ENCODE measurements around the gene CHEK1. TPM values are rescaled to one million over a fixed set of nuclear protein-coding genes. Genes with fewer than 3 reads are reported as not detected.
A peak's percentile ranks its signal among the peaks of the same experiment; 100 is the strongest.
"Not testable (repeated sequence)": the region's sequence is repeated elsewhere in the genome, so short reads cannot be mapped to it uniquely, and the experiment has no call there.

Gene CHEK1
- total RNA-seq: 10 to 100 TPM in 1 of 2 donors, 1 to 10 TPM in 1; 7.9 to 16.0 TPM
- total RNA-seq: 6.1 to 9.2 reads per million in 2 donors

DNA sequence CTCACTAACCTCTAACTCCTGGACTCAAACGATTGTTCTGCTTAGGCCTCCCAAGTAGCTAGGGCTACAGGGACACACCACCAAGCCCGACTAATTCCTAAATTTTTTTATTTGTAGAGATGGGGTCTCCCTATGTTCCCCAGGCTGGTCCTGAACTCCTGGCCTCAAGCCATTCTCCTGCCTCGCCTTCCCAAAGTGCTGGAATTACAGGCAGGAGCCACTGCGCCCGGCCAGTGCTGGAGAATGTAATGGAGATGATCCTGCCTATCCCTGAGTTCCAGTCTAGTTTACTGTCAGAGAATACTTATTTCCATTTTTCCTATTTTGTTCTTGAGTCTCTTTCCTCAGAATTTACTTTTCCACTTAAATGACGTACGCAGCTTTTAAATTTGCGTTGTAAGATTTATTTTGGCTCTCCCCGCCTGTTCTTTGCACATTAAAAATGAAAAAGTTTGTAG, at the start of gene CHEK1:
CHEK1 (plus strand) TSS at position 408 of the 458 bp plus-strand sequence. CDS start 1,606 bp downstream, outside the sequence.
- ATAC-seq: no peak
- Mint-ChIP-seq H3K36me3 (ENCODE audit: low read depth) (peaks cover 2% of the 10 kb centered on the region), H3K4me1 (peaks cover 24% of the 10 kb centered on the region), H3K27ac (peak within 1 kb of the TSS; percentile 99), H3K4me3 (peak within 1 kb of the TSS; percentile 100), H3K27me3 (no peaks in the 10 kb centered on the region)
- DNase-seq: no peak
- H3K9me3 ChIP-seq (ENCODE audit: control insufficient read depth, low read length, poor library complexity, severe bottlenecking): no peaks in the 10 kb centered on the region

DNA sequence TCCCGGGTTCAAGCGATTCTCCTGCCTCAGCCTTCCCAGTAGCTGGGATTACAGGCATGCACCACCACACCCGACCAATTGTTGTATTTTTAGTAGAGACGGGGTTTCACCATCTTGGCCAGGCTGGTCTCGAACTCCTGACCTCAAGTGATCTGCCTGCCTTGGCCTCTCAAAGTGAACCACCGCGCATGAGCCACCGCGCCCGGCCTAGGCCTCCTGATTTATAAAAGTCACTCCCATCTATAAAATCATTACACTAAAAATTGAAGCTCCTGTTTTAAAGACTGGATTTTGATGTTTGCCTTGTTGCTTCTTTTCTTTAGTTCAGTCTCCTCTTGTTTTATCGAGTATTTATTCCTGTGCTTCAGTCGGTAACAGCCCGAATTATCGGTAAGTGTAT, 47.8 kb upstream of the CHEK1 start:
- H3K36me3 Mint-ChIP-seq (ENCODE audit: low read depth); H3K27ac Mint-ChIP-seq; DNase-seq; ATAC-seq; H3K9me3 ChIP-seq (ENCODE audit: control insufficient read depth, low read length, poor library complexity, severe bottlenecking); H3K4me1 Mint-ChIP-seq; H3K4me3 Mint-ChIP-seq; H3K27me3 Mint-ChIP-seq: not testable (repeated sequence)

DNA sequence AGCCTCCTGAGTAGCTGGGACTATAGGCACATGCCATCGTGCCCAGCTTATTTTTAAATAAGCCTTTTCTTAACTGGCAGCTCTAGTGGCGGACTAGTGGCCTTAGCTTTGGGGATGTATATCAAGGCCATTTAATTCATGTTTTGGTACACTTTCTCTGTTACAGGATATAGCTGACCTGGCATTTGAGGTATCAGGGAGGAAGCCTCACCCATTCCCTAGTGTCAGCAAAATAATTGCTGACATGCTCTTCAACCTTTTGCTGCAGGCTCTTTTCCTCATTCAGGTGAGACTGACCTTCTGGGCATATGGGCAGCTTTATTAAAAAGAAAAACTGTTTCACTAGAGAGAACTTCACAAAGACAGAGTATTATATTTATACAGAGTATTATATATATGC, 46.2 kb upstream of the CHEK1 start:
- no peak for ATAC-seq

GRCh38 chr11:125579811-125580210, 45.2 kb upstream of the CHEK1 start:
- DNase-seq: no peak
- no peak overlapping the region for H3K4me3 Mint-ChIP-seq

More for the DNA sequence above, 46.2 kb upstream of the CHEK1 start:
- H3K4me3 Mint-ChIP-seq: no peak overlapping the region
- H3K4me1 Mint-ChIP-seq: peaks cover 2% of the 10 kb centered on the region
- no peak for DNase-seq
- H3K36me3 Mint-ChIP-seq (ENCODE audit: low read depth): peaks cover 10% of the 10 kb centered on the region
- no peak overlapping the region for H3K27ac Mint-ChIP-seq
- no peaks in the 10 kb centered on the region for H3K27me3 Mint-ChIP-seq
- H3K9me3 ChIP-seq (ENCODE audit: control insufficient read depth, low read length, poor library complexity, severe bottlenecking): no peaks in the 10 kb centered on the region

GRCh38 chr11:125583496-125583895, 41.5 kb upstream of the CHEK1 start:
- Mint-ChIP-seq H3K4me1 (peaks cover 4% of the 10 kb centered on the region), H3K36me3 (ENCODE audit: low read depth) (peaks cover 10% of the 10 kb centered on the region)
- DNase-seq: no peak

More at GRCh38 chr11:125579811-125580210, 45.2 kb upstream of the CHEK1 start:
- H3K27ac Mint-ChIP-seq: peak overlapping the region; percentile 9
- no peaks in the 10 kb centered on the region for H3K9me3 ChIP-seq (ENCODE audit: control insufficient read depth, low read length, poor library complexity, severe bottlenecking)
- H3K36me3 Mint-ChIP-seq (ENCODE audit: low read depth): peaks cover 12% of the 10 kb centered on the region
- peaks cover 2% of the 10 kb centered on the region for H3K4me1 Mint-ChIP-seq
- no peak for ATAC-seq
- no peaks in the 10 kb centered on the region for H3K27me3 Mint-ChIP-seq

GRCh38 chr11:125585487-125585886, 39.5 kb upstream of the CHEK1 start:
- peaks cover 8% of the 10 kb centered on the region for H3K36me3 Mint-ChIP-seq (ENCODE audit: low read depth)
- ATAC-seq: no peak
- H3K27ac Mint-ChIP-seq: peak overlapping the region; percentile 51

More at GRCh38 chr11:125583496-125583895, 41.5 kb upstream of the CHEK1 start:
- Mint-ChIP-seq H3K27ac (peak overlapping the region; percentile 57), H3K27me3 (no peaks in the 10 kb centered on the region), H3K4me3 (no peak overlapping the region)
- no peaks in the 10 kb centered on the region for H3K9me3 ChIP-seq (ENCODE audit: control insufficient read depth, low read length, poor library complexity, severe bottlenecking)
- no peak for ATAC-seq

GRCh38 chr11:125586623-125587022, 38.3 kb upstream of the CHEK1 start:
- peaks cover 6% of the 10 kb centered on the region for H3K4me1 Mint-ChIP-seq
- H3K4me3 Mint-ChIP-seq: no peak overlapping the region
- ATAC-seq (no peak), DNase-seq (no peak)
- H3K9me3 ChIP-seq (ENCODE audit: control insufficient read depth, low read length, poor library complexity, severe bottlenecking): no peaks in the 10 kb centered on the region
- H3K27me3 Mint-ChIP-seq: no peaks in the 10 kb centered on the region
- peaks cover 8% of the 10 kb centered on the region for H3K36me3 Mint-ChIP-seq (ENCODE audit: low read depth)
- peak overlapping the region; percentile 32 for H3K27ac Mint-ChIP-seq

More at GRCh38 chr11:125585487-125585886, 39.5 kb upstream of the CHEK1 start:
- no peaks in the 10 kb centered on the region for H3K27me3 Mint-ChIP-seq
- no peaks in the 10 kb centered on the region for H3K9me3 ChIP-seq (ENCODE audit: control insufficient read depth, low read length, poor library complexity, severe bottlenecking)
- no peak overlapping the region for H3K4me3 Mint-ChIP-seq
- H3K4me1 Mint-ChIP-seq: peaks cover 2% of the 10 kb centered on the region
- DNase-seq: no peak

DNA sequence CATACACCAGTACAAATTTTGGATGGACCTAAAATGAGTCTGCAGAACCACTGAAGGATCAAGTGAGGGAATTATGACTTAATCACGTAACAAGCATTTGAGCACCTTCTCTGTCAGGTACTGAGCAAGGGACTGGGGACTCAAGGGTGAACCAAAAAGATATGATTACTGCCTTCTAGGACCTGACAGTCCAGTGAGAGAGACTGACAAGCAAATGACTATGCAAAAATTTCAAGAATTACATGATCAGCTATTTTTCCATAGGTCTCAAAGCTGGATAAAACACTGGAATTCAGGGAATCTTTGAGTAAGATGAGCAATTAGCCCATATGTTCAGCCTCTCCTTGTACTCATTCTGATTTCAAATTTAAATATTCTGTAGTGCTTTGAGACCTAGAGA, 37.5 kb upstream of the CHEK1 start:
- Mint-ChIP-seq H3K4me3 (no peak overlapping the region), H3K27me3 (no peaks in the 10 kb centered on the region), H3K4me1 (peaks cover 11% of the 10 kb centered on the region), H3K27ac (no peak overlapping the region), H3K36me3 (ENCODE audit: low read depth) (peaks cover 10% of the 10 kb centered on the region)
- DNase-seq: no peak
- no peaks in the 10 kb centered on the region for H3K9me3 ChIP-seq (ENCODE audit: control insufficient read depth, low read length, poor library complexity, severe bottlenecking)
- ATAC-seq: no peak

GRCh38 chr11:125588505-125588904, 36.5 kb upstream of the CHEK1 start:
- H3K4me3 Mint-ChIP-seq: no peak overlapping the region
- H3K27ac Mint-ChIP-seq: peak overlapping the region; percentile 65
- peaks cover 10% of the 10 kb centered on the region for H3K36me3 Mint-ChIP-seq (ENCODE audit: low read depth)
- ATAC-seq (no peak), DNase-seq (no peak)
- no peaks in the 10 kb centered on the region for H3K9me3 ChIP-seq (ENCODE audit: control insufficient read depth, low read length, poor library complexity, severe bottlenecking)
- peaks cover 21% of the 10 kb centered on the region for H3K4me1 Mint-ChIP-seq
- no peaks in the 10 kb centered on the region for H3K27me3 Mint-ChIP-seq

GRCh38 chr11:125591649-125592304, 33.2 kb upstream of the CHEK1 start:
- Mint-ChIP-seq H3K4me1 (peaks cover 44% of the 10 kb centered on the region), H3K27me3 (no peaks in the 10 kb centered on the region), H3K4me3 (peak overlapping the region; percentile 99), H3K36me3 (ENCODE audit: low read depth) (peaks cover 6% of the 10 kb centered on the region), H3K27ac (peak overlapping the region; percentile 99)
- no peaks in the 10 kb centered on the region for H3K9me3 ChIP-seq (ENCODE audit: control insufficient read depth, low read length, poor library complexity, severe bottlenecking)
- ATAC-seq (peak; percentile 23), DNase-seq (peak; percentile 21 to 25 (median 22))

GRCh38 chr11:125592305-125593113, 32.5 kb upstream of the CHEK1 start, which contains the start of gene STT3A:
STT3A (plus strand) TSS chr11:125592852; CDS start chr11:125595916, 3,064 bp downstream.
- H3K27me3 Mint-ChIP-seq: no peaks in the 10 kb centered on the region
- peak within 1 kb of the TSS; percentile 99 for H3K27ac Mint-ChIP-seq
- peaks cover 6% of the 10 kb centered on the region for H3K36me3 Mint-ChIP-seq (ENCODE audit: low read depth)
- no peaks in the 10 kb centered on the region for H3K9me3 ChIP-seq (ENCODE audit: control insufficient read depth, low read length, poor library complexity, severe bottlenecking)
- DNase-seq (peak; percentile 89 to 97 (median 94)), ATAC-seq (peak; percentile 94)
- H3K4me1 Mint-ChIP-seq: peaks cover 46% of the 10 kb centered on the region
- peak within 1 kb of the TSS; percentile 99 for H3K4me3 Mint-ChIP-seq

DNA sequence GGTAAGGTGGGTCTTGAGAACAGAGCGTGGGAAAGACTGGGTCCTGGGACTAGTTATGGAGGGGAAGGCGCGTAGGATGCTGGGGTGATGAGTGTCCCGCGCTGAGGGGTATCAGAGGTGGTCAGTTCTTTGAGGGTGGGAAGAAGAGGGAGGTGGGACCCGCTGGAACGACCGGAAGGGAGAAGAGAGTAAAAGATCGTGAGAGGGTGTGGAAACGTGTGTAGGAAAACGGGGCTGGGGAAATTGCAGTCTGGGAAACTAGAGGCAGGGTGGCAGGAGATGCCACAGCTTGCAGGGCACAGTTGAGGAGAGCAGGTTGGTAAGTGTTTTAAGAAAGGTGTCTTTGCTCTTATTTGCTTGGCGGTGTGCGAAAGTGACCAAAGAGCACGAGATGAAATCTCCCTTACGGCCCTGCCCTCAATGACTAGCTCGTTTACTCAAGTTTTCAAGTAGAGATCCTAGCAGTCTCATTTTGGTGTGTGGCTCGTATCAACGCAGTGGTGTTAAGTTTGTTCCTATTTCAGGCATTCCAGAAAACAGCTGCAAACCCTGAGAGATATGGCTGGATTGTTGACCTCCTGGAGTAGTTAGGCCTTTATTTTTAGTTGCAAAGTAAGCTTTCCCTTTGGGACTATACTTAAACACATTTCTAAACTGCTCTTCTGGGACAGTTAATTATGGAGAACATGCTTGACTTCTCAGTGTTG, 31.7 kb upstream of the CHEK1 start:
- ATAC-seq: no peak
- Mint-ChIP-seq H3K27ac (peak overlapping the region; percentile 99), H3K4me1 (peaks cover 45% of the 10 kb centered on the region), H3K27me3 (no peaks in the 10 kb centered on the region), H3K4me3 (peak overlapping the region; percentile 99), H3K36me3 (ENCODE audit: low read depth) (peaks cover 6% of the 10 kb centered on the region)
- DNase-seq: no peak
- no peaks in the 10 kb centered on the region for H3K9me3 ChIP-seq (ENCODE audit: control insufficient read depth, low read length, poor library complexity, severe bottlenecking)

DNA sequence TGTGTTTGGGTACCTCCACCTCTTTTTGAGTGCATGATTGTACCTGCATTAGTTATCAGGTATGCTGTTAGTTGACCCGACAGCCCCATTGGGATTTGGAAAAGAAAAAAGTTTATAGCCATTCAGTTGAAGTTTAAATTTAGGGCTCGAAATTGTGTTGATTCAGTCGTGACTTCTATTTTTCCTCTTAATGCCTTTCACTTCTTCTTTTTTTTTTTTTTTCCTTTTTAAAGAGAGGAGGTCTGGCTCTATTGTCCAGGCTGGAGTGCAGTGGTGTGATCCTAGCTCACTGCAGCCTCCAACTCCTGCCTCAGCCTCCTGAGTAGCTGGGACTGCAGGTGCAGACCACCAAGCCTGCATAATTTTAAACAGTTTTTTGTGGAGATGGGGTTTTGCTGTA, 30.0 kb upstream of the CHEK1 start:
- ATAC-seq (no peak), DNase-seq (no peak)
- H3K9me3 ChIP-seq (ENCODE audit: control insufficient read depth, low read length, poor library complexity, severe bottlenecking): no peaks in the 10 kb centered on the region
- Mint-ChIP-seq H3K4me1 (peaks cover 44% of the 10 kb centered on the region), H3K27me3 (no peaks in the 10 kb centered on the region), H3K36me3 (ENCODE audit: low read depth) (peaks cover 6% of the 10 kb centered on the region), H3K27ac (peak overlapping the region; percentile 80), H3K4me3 (no peak overlapping the region)
